GM21576 (cell line): ENCODE data around the gene PLSCR3.

ENCODE experiments used
- ATAC-seq: cut with Tn5 transposase; IDR thresholded peaks from one replicate; pipeline ENCODE4 v1.9.1; 2021; ENCODE audit warnings: mild to moderate bottlenecking, moderate library complexity; ENCODE audit not compliant: unreplicated experiment

PLSCR3 gene

DNA sequence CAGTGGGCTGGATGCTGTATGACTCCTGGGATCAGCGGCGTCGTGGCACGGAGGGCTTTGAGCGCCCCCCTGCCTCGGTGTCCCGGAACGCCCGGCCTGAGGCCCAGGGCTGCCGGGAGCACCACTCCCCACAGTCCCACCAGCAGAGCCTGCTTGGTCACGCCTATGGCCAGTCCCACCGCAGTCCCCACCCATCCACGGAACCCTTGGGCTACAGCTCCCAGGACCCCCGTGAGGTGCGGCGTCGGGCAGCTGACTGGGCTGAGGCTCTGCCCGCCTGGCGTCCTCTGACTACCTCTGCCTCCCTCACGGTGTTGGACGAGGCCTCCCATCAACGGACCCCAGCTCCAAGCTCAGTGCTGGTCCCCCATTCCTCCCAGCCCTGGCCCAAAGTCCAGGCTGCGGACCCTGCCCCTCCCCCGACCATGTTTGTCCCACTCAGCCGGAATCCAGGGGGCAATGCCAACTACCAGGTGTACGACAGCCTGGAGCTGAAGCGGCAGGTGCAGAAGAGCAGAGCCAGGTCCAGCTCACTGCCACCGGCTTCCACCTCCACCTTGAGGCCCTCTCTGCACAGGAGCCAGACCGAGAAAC is 32.7 kb upstream of the PLSCR3 start:
- no peak for ATAC-seq

GRCh38 chr17:7426203-7426863 is 32.0 kb upstream of the PLSCR3 start:
- ATAC-seq, result no peak

DNA sequence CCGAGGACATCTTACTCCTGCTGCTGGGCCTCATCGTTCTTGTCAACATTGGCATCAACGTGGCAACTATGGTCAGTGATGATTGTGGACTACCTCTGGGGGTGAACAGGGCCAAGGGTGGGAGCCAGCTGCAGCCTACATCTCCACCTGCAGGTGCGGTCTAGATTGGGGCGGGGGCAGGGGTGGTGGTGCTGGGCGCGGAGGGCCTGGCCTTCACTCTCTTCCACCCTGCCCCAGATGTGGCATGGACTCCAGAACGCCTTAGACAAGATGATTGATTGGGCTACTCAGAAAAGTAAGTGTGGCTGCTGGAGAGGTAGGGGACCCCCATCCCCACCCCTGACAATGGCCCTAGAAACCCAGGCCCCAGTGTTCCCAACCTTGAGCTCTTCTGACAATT is 31.4 kb upstream of the PLSCR3 start:
- ATAC-seq, result no peak

DNA sequence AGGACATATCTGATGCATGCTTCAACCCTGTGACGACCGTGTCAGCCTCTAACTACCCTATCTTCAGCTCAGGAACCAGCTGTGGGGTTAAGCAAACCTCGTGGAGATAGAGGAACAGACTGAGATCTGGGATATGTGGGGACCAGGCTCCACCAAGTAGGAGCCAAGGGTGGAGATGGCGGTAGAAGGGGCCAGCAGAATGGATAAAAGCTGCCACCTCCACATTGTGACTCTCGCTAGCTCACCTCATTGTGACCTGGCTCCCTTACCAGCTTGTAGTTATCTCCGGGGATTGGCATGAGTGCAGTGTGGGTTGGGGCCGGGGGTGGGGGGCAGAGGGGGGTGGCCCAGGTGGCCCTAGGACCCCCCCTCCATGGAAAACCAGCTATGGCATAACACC is 31.0 kb upstream of the PLSCR3 start, which contains the start of gene SPEM2:
Gene SPEM2 (plus strand): TSS at position 301 of the 400 bp plus-strand sequence. CDS start 73 bp downstream, at position 374.
- no peak for ATAC-seq

- ATAC-seq, result no peak
Observed at GRCh38 chr17:7423679-7424078, 29.4 kb upstream of the PLSCR3 start.

DNA sequence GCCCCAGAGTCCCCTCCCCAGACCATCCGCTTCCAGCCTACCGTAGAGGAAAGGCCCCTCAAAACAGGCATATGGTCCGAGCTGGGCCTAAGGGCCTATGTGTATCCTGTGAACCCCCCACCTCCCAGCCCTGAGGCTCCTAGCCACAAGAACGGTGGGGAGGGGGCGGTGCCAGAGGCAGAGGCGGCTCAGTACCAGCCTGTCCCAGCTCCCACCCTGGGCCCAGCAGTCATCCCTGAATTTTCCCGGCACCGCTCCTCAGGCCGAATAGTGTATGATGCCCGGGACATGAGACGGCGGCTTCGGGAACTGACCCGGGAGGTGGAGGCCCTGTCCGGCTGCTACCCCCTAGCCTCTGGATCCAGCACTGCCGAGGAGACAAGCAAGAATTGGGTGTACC is 26.9 kb upstream of the PLSCR3 start:
- no peak for ATAC-seq

DNA sequence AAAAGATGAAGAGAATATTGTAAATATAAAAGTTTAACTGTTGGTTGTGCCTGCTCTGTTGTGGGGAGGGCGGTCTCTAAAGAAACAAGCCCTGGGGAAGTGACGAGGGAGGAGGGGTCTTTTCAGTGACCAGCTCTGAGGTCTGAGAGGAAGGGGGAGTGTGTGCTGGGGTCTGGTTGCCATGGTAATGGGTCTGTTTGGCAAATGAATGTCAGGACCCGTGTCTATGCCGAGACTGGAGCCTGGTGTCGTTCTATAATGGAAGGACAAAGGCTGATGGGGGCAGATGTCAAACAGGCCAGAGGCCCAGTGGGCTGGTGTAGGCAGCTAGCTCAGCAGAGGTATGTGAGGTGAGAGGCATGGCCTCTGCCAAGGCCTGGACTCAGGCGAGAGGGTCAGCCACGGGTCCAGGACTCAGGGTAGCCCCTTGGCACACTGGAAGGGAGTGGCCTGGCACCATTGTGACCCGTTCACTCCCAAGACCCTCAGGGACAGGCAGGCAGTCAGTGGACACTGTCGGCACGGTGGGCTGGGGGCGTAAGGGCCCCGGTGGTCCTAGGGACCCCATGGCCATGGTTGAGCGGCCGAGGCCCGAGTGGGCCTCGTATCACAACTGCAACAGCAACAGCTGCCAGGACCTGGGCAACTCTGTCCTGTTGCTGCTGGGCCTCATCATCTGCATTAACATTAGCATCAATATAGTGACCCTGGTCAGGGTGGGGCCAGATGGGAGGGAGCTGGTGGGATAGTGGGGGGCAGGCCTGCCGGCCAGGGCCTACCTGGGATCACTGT is 25.7 kb upstream of the PLSCR3 start, which contains the start of gene SPEM1:
Gene SPEM1 (plus strand): TSS at position 506 of the 792 bp plus-strand sequence. CDS start 61 bp downstream, at position 567.
- no peak for ATAC-seq

- no peak for ATAC-seq
Observed at GRCh38 chr17:7418472-7419152, 24.3 kb upstream of the PLSCR3 start.

DNA sequence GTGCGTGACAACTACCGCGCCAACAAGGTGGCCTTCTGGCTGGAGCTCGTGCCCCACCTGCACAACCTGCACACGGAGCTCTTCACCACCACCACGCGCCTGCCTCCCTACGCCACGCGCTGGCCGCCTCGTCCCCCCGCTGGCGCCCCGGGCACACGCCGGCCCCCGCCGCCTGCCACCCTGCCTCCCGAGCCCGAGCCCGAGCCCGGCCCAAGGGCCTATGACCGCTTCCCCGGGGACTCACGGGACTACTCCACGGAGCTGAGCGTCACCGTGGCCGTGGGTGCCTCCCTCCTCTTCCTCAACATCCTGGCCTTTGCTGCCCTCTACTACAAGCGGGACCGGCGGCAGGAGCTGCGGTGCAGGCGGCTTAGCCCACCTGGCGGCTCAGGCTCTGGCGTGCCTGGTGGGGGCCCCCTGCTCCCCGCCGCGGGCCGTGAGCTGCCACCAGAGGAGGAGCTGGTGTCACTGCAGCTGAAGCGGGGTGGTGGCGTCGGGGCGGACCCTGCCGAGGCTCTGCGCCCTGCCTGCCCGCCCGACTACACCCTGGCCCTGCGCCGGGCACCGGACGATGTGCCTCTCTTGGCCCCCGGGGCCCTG is 22.8 kb upstream of the PLSCR3 start:
- ATAC-seq, result no peak

DNA sequence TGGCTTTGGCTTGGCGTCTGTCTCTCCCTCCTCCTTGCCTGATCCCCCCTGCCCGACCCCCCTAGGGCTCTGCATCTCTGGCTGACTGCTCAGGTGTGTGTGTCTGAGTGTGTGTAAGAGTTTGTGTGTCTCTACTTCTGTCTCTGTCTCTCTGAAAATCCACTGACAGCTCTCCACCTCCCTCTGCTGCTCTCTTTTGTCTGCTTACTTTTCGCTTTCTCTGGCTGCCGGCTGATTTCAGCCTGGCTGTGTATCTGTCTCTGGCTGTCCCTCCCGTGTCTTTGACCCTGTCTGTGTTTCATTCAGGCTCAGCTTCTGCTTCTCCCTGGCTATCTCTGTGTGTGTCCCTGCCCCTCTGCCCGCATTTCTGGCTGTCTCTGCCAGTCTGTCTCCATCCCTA is 22.0 kb upstream of the PLSCR3 start:
- no peak for ATAC-seq

- ATAC-seq, result no peak
Observed at GRCh38 chr17:7415784-7416183, 21.5 kb upstream of the PLSCR3 start.

DNA sequence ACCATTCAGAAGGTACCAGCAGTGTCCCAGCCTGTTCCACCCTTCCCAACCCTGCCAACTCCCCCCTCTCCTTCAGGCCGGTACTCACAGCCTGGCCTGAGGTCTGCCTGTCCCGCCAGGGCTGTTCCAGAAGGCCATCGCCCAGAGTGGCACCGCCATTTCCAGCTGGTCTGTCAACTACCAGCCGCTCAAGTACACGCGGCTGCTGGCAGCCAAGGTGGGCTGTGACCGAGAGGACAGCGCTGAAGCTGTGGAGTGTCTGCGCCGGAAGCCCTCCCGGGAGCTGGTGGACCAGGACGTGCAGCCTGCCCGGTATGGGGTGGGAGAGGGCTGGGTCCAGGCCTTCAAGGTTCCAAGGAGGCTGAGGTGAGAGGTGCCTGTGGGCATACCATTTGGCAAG is 20.5 kb upstream of the PLSCR3 start:
- no peak for ATAC-seq

DNA sequence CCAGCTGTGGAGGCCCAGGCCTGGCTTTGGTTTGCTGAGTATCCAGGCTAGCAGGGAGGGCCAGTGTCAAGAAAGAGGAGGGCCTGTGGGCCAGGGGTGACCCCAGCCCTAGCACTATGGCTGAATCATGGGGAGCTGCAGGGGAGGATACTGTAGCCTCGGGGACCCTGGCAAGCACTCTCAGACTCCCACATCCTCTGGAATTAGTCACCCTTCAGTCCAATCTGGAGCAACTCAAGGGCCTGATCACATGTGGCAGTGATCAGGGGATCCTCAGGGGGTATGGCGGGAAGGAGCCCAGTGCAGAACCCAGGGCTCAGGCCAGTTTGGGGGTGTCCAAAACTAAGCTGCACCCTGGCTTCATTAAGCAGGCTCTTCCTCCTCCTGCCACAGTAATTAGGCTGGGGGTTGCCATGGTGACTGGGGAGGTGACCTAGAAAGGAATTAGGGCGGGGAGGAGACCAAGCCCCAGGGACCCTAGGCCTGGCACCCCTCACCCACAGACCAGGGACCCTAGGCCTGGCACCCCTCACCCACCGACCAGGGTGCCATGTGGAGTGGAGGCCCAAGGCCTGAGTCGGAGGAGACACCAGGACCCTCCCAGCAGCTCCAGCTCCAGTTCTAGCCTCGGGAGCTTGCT is 19.1 kb upstream of the PLSCR3 start:
- no peak for ATAC-seq

DNA sequence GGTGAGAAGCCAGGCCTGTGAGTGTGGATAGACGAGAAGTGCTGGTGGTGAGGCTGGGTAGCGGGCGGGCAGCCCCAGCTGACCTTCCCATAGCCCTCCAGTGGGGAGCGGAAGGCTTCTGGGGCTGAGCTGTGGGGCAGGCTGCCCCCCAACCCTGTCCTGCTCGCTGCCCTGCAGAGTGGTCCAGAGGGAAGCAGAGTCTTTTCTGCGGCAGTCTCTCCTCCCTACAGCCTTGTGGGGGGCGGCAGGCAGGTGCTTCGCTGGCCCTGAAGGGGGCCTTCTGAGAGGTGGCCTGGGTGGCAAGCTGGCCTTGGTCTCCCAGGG is 17.1 kb upstream of the PLSCR3 start:
- ATAC-seq, result no peak

DNA sequence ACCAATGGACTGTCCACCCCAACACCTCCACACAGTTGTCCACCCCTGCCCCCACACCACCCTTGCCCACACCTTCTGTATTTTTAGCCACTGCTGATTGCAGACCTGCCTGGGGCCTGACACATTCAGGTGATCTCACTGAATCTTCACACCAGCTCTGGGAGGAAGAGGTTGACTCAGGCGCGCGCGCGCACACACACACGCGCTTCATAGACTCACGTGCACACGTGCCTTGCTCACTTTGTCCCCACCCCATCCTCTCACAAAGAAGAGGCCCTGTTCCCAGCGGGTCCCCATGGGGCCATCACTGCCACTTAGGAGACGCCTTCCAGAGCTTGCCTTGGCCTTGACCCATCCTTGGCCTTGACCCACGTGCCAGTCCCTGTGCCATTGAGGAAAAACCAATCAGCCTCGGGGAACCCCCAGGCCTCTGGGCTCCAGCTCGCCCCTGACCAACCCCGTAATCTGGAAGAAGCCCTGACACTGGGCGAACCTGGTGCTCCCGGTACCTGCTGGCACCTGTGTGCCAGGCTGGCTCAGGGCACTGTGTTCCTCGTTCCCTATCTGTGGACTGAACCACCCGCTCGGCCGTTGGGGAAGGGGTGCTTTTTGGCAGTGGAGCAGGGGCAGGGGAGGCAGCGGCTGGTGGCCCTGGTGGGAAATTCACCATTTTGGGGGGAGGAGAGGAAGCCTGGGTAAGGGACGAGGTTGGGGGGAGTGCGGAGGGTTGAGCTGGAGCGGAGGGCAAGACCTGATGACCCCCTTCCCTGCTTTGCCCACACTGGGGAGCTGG is 16.5 kb upstream of the PLSCR3 start:
- no peak for ATAC-seq

GRCh38 chr17:7409716-7410115 is 15.4 kb upstream of the PLSCR3 start:
- no peak for ATAC-seq

DNA sequence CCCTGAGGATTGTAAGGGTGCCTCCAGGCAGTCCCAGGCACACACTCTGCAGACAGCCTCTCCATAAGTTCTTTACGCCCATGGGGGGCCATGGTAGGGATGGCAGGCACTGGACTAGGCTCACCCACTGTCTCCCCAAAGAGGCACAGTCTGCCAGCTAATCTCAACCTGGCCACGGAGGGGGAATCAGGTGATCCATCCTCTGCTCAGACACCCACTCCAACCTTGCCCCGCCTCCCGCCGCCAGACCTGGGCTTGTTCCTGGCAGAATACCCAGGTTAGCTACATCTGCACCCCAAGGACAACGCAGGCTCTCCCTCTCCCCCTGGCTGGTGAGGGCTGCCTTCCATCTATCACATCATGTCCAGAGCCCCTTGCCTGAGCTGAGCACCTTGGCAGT is 14.5 kb upstream of the PLSCR3 start:
- no peak for ATAC-seq

DNA sequence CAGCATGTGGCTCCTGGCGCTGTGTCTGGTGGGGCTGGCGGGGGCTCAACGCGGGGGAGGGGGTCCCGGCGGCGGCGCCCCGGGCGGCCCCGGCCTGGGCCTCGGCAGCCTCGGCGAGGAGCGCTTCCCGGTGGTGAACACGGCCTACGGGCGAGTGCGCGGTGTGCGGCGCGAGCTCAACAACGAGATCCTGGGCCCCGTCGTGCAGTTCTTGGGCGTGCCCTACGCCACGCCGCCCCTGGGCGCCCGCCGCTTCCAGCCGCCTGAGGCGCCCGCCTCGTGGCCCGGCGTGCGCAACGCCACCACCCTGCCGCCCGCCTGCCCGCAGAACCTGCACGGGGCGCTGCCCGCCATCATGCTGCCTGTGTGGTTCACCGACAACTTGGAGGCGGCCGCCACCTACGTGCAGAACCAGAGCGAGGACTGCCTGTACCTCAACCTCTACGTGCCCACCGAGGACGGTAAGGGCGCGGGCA is 14.0 kb upstream of the PLSCR3 start:
- no peak for ATAC-seq

GRCh38 chr17:7407485-7408251 is 13.3 kb upstream of the PLSCR3 start, which contains the start of gene NLGN2:
NLGN2 (plus strand) TSS chr17:7407845; CDS start chr17:7408256, 411 bp downstream.
- no peak for ATAC-seq
